Central memory CD8-positive, alpha-beta T cell (primary cell): ENCODE measurements around the gene GPX7.
A peak's percentile ranks its signal among the peaks of the same experiment; 100 is the strongest.
"Not testable (repeated sequence)": the region's sequence is repeated elsewhere in the genome, so short reads cannot be mapped to it uniquely, and the experiment has no call there.

Experiments
- ATAC-seq: fragments of 150-1000 bp; cut with Tn5 transposase; replicated peaks from 2 replicates; pipeline ENCODE4 v1.10.0; 2022; ENCODE audit warnings: mild to moderate bottlenecking, moderate FRiP score, moderate number of reproducible peaks; ENCODE audit not compliant: poor library complexity, severe bottlenecking; ENCODE audit errors: extremely low read depth
- DNase-seq, 2 donors: peaks; one replicate each; pipeline ENCODE4 v3.0.0; 2021; ENCODE audit warnings: low spot score in 2 of 2
- H3K27ac Mint-ChIP-seq: one replicate; pipeline ENCODE4 v1.8.0; 2022; ENCODE audit warnings: low read depth, mild to moderate bottlenecking, moderate library complexity, mixed read lengths
- H3K27me3 Mint-ChIP-seq: one replicate; pipeline ENCODE4 v1.8.0; 2022; ENCODE audit warnings: mixed read lengths
- H3K36me3 Mint-ChIP-seq: one replicate; pipeline ENCODE4 v1.8.0; 2022; ENCODE audit warnings: mild to moderate bottlenecking, moderate library complexity, mixed read lengths; ENCODE audit not compliant: insufficient read depth
- H3K4me1 Mint-ChIP-seq: one replicate; pipeline ENCODE4 v1.8.0; 2022; ENCODE audit warnings: mixed read lengths
- H3K4me3 Mint-ChIP-seq: one replicate; pipeline ENCODE4 v1.8.0; 2022; ENCODE audit warnings: mild to moderate bottlenecking, moderate library complexity, mixed read lengths
- H3K9me3 Mint-ChIP-seq: one replicate; pipeline ENCODE4 v1.8.0; 2022; ENCODE audit warnings: mixed read lengths

Gene GPX7

GRCh38 chr1:52571783-52572182 is 30.4 kb upstream of the GPX7 start:
- Mint-ChIP-seq H3K9me3 (no peaks in the 10 kb centered on the region), H3K27ac (no peak overlapping the region), H3K27me3 (no peaks in the 10 kb centered on the region), H3K4me3 (no peak overlapping the region), H3K4me1 (peaks cover 17% of the 10 kb centered on the region), H3K36me3 (peaks cover 1% of the 10 kb centered on the region)
- DNase-seq (no peak), ATAC-seq (no peak)

- Mint-ChIP-seq H3K27me3 (no peaks in the 10 kb centered on the region), H3K4me1 (peaks cover 17% of the 10 kb centered on the region), H3K27ac (no peak overlapping the region), H3K36me3 (peaks cover 1% of the 10 kb centered on the region), H3K9me3 (no peaks in the 10 kb centered on the region), H3K4me3 (no peak overlapping the region)
- DNase-seq (no peak), ATAC-seq (no peak)
Observed at GRCh38 chr1:52572387-52572786, 29.8 kb upstream of the GPX7 start.

- no peak overlapping the region for H3K27ac Mint-ChIP-seq
- no peaks in the 10 kb centered on the region for H3K9me3 Mint-ChIP-seq
- H3K4me3 Mint-ChIP-seq: no peak overlapping the region
- ATAC-seq (no peak), DNase-seq (no peak)
- H3K4me1 Mint-ChIP-seq: peaks cover 16% of the 10 kb centered on the region
- peaks cover 1% of the 10 kb centered on the region for H3K36me3 Mint-ChIP-seq
- no peaks in the 10 kb centered on the region for H3K27me3 Mint-ChIP-seq
Observed at GRCh38 chr1:52574594-52574993, 27.6 kb upstream of the GPX7 start.

- Mint-ChIP-seq H3K4me3 (no peak overlapping the region), H3K27me3 (no peaks in the 10 kb centered on the region), H3K4me1 (peaks cover 19% of the 10 kb centered on the region), H3K36me3 (peaks cover 1% of the 10 kb centered on the region), H3K9me3 (no peaks in the 10 kb centered on the region), H3K27ac (no peak overlapping the region)
- DNase-seq: no peak
- ATAC-seq: no peak
Observed at GRCh38 chr1:52576074-52576473, 26.1 kb upstream of the GPX7 start.

- peaks cover 13% of the 10 kb centered on the region for H3K4me1 Mint-ChIP-seq
- not testable (repeated sequence) for H3K36me3 Mint-ChIP-seq, H3K27me3 Mint-ChIP-seq, H3K9me3 Mint-ChIP-seq, DNase-seq, H3K27ac Mint-ChIP-seq, H3K4me3 Mint-ChIP-seq, ATAC-seq
Observed at GRCh38 chr1:52578066-52578465, 24.1 kb upstream of the GPX7 start.

- H3K9me3 Mint-ChIP-seq: no peaks in the 10 kb centered on the region
- no peak for DNase-seq
- no peak overlapping the region for H3K4me3 Mint-ChIP-seq
- H3K27ac Mint-ChIP-seq: peak overlapping the region; percentile 10
- H3K27me3 Mint-ChIP-seq: no peaks in the 10 kb centered on the region
- peaks cover 12% of the 10 kb centered on the region for H3K4me1 Mint-ChIP-seq
- no peak for ATAC-seq
- no peaks in the 10 kb centered on the region for H3K36me3 Mint-ChIP-seq
Observed at GRCh38 chr1:52579415-52579814, 22.8 kb upstream of the GPX7 start.

- ATAC-seq (no peak), DNase-seq (no peak)
- H3K4me1 Mint-ChIP-seq: peaks cover 12% of the 10 kb centered on the region
- H3K27ac Mint-ChIP-seq: no peak overlapping the region
- no peaks in the 10 kb centered on the region for H3K9me3 Mint-ChIP-seq
- H3K27me3 Mint-ChIP-seq: no peaks in the 10 kb centered on the region
- no peaks in the 10 kb centered on the region for H3K36me3 Mint-ChIP-seq
- no peak overlapping the region for H3K4me3 Mint-ChIP-seq
Observed at GRCh38 chr1:52580283-52580682, 21.9 kb upstream of the GPX7 start.

- Mint-ChIP-seq H3K4me1 (peaks cover 12% of the 10 kb centered on the region), H3K27me3 (no peaks in the 10 kb centered on the region), H3K27ac (no peak overlapping the region), H3K4me3 (no peak overlapping the region), H3K36me3 (no peaks in the 10 kb centered on the region), H3K9me3 (no peaks in the 10 kb centered on the region)
- no peak for ATAC-seq
- DNase-seq: no peak
Observed at GRCh38 chr1:52582116-52582696, 20.0 kb upstream of the GPX7 start.

- DNase-seq: no peak
- Mint-ChIP-seq H3K9me3 (no peaks in the 10 kb centered on the region), H3K27me3 (no peaks in the 10 kb centered on the region)
Observed at GRCh38 chr1:52585474-52585873, 16.7 kb upstream of the GPX7 start.

GRCh38 chr1:52588027-52588426 is 14.1 kb upstream of the GPX7 start:
- Mint-ChIP-seq H3K36me3 (no peaks in the 10 kb centered on the region), H3K27ac (no peak overlapping the region), H3K27me3 (no peaks in the 10 kb centered on the region), H3K4me3 (no peak overlapping the region), H3K9me3 (no peaks in the 10 kb centered on the region), H3K4me1 (no peaks in the 10 kb centered on the region)
- ATAC-seq: no peak
- DNase-seq: no peak

More at GRCh38 chr1:52585474-52585873, 16.7 kb upstream of the GPX7 start:
- no peaks in the 10 kb centered on the region for H3K36me3 Mint-ChIP-seq
- H3K27ac Mint-ChIP-seq: no peak overlapping the region
- H3K4me3 Mint-ChIP-seq: no peak overlapping the region
- H3K4me1 Mint-ChIP-seq: no peaks in the 10 kb centered on the region
- no peak for ATAC-seq

GRCh38 chr1:52588535-52588934 is 13.6 kb upstream of the GPX7 start:
- Mint-ChIP-seq H3K36me3 (no peaks in the 10 kb centered on the region), H3K4me3 (no peak overlapping the region), H3K9me3 (no peaks in the 10 kb centered on the region), H3K27ac (no peak overlapping the region), H3K4me1 (no peaks in the 10 kb centered on the region), H3K27me3 (no peaks in the 10 kb centered on the region)
- DNase-seq (no peak), ATAC-seq (no peak)

GRCh38 chr1:52590266-52590665 is 11.9 kb upstream of the GPX7 start:
- Mint-ChIP-seq H3K4me3 (no peak overlapping the region), H3K9me3 (no peaks in the 10 kb centered on the region), H3K4me1 (no peaks in the 10 kb centered on the region), H3K27me3 (no peaks in the 10 kb centered on the region), H3K27ac (no peak overlapping the region), H3K36me3 (no peaks in the 10 kb centered on the region)
- DNase-seq (no peak), ATAC-seq (no peak)

- Mint-ChIP-seq H3K36me3 (peaks cover 2% of the 10 kb centered on the region), H3K9me3 (no peaks in the 10 kb centered on the region), H3K27ac (no peak overlapping the region), H3K4me3 (no peak overlapping the region), H3K27me3 (no peaks in the 10 kb centered on the region), H3K4me1 (no peaks in the 10 kb centered on the region)
- DNase-seq (no peak), ATAC-seq (no peak)
Observed at GRCh38 chr1:52592637-52593323, 9.4 kb upstream of the GPX7 start.
